Measurements from ENCODE around the gene HOGA1.
A peak's percentile ranks its signal among the peaks of the same experiment; 100 is the strongest.
"Not testable (repeated sequence)": the region's sequence is repeated elsewhere in the genome, so short reads cannot be mapped to it uniquely, and the experiment has no call there.

Gene HOGA1

DNA sequence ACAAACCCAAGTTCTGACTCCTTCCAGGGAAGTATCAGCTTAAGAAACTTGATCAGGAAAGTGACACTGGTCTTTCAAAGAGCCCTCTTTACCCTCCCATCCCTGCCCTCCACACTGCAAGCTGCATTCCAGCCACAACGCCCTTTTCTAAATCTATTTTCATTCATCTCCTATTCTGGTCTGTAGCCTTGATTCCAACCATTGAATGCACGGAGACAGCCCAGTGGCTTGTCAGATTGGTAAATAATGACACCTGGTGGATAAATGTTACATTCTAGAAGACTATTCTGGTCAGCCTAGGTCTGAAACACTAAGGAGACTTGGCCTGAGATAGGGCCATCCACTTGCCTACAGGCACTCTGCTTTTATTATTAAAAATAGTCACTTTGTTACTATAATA lies 28.2 kb downstream of the HOGA1 start:
- DNase-seq = no peak

DNA sequence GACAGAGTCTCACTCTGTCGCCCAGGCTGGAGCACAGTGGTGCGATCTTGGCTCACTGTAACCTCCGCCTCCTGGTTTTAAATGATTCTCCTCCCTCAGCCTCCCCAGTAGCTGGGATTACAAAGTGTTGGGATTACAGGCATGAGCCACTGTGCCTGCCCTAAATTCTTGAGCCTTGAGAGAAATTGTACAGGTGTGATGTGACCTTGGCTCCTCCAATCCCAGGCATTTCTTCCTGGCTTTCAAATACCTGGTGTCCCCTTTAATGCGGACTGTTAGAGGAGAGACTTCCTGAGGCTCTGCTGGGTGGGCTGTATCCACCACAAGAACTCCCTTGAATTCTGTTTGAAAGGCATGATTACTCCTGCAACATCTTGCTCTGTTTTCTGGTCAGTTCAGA lies 34.1 kb downstream of the HOGA1 start:
- no peak for DNase-seq

DNA sequence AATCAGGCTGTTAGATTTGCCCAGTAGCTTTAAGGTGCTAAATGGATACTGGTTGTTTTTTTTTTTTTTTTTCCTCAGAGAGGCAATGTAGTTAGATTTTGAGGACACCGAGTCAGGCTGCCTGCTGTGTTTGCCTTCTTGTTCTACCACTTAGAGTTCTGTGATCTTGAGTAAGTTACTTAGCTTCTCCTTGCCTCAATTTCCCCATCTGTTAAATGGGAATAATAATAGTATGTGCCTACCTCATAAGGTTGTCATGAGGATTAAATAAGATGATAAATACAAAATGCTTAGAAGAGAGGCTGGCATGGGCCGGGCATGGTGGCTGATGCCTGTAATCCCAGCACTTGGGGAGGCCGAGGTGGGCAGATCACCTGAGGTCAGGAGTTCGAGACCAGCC lies 34.5 kb downstream of the HOGA1 start:
- DNase-seq = no peak

DNA sequence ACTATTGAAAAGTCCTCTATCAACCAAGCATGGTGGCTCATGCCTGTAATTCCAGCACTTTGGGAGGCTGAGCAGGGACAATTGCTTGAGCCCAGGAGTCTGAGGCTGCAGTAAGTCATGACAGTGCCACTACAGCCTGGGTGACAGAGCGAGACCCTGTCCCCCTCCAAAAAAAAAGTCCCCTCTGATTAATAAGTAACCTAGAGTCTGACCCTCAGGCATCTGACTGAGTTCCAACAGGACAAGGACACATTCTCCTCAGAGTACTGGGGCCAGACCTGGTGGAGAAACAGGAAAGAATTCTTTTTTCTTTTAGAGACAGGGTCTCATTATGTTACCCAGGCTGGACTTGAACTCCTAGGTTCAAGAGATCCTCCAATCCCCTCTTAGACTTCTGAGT lies 39.1 kb downstream of the HOGA1 start:
- DNase-seq = no peak

DNA sequence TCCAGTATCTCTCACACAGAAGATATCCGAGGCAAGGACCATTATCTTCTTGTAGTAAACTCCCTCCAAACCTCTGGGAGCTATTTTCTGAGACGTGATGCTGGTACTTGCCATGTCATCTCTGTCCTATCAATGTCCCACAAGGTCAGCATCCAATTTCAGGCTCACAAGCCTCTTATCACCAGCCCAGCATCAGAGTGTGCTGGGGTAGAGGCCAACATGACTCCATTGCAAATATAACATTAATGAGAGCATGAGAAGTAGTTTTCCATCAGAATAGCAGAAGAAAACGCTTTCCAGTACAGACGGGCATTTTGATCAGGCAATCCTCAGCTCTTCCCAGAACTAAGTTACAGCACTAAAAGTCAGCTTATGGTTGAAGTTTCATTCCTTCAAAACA lies 43.5 kb downstream of the HOGA1 start:
- no peak for DNase-seq

DNA sequence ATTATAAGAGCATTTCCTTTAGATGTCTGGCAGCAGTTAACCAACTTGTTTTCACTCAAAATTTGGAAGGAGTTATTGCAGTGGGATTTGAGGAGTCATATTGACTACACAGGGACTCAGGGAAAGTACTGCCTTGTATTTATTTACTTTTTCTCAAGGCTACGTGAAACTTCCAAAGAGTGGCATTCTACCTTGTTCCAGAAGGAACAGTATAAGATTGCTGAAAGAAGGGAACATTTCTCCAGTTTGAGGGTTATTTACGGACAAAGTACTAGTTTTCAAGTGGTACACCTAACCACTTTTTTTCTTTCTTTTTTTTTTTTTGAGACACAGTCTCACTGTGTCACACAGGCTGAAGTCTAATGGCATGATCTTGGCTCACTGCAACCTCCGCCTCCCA lies 44.0 kb downstream of the HOGA1 start:
- no peak for DNase-seq

DNA sequence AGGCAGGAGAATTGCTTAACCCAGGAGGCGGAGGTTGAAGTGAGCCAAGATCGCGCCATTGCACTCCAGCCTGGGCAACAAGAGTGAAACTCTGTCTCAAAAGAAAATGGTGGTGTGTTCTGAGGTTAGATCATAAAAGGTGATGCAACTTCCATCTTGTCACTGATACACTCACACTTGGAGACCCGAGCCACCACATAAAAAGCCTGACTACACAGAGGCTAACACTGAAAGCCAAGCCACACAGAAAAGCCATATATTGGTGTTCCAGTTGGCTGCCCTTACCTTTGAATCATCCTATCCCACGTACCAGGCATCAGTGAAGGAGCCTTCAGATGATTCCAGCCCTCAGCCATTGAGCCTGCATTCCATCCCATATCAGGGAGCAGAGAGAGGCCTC lies 45.1 kb downstream of the HOGA1 start:
- DNase-seq = no peak

DNA sequence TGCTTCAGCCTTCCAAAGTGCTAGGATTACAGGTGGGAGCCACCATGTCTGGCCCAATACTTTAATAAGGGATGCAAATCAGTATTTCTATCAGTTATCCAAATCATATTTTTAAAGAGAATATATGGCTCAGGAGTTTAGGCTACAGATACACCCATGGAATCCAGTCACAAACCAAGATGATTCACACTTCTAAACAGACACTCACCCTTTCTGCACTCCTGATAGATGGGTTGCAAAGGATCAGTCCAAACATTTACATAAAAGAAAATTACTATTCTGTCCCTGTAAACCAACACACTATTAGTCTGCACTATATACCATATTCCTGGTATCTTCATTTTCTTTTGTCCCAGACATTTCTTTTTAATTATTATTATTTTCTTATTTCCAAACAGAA lies 46.9 kb downstream of the HOGA1 start:
- DNase-seq = no peak

DNA sequence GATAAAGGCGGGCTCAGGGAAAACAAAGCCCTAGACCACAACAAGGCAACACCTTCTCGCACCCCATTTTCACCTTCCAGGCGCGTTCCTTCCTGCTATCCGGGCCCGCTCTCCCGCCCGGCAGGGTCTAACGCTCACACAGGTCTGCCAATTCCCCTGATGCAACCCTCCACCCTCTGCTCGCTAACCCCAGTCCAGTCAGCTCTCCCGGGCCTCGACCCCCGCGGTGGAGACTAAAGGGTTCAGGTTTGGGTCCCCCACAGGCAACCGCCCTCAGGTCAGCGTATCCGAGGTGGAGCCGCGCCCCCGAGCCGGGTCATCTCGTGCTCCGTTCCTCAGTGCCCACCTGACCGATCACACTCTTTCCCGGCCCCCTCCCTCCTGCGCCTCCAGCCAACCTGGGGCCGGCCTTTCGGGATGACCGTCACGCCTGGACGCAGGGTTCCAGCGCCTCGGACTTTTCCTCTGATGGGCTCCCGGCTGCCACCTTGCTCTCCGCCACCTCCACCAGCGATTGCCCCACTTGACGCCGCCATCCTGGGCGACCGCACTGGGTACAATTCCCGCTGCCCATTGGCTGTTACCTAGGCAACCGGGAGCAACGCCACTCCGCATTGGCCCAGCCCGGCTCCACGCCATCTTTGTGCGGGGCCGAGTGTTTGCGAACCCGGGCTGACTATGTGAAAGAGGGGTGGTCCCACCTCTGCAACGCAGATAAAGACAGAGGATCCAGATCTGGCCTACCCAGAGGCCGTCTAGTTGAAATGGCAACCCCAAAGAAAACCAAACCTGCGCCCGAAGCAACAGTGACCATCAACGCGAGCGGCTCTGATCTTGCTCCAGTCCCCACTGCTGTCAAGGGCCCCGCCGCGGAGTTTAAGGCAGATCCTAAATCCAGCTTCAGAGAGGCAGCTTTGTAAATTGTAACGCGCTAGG lies 49.0 kb downstream of the HOGA1 start, which contains the start of gene MORN4:
MORN4 (minus strand) TSS at position 552 of the 936 bp plus-strand sequence. CDS start 13,847 bp downstream, outside the sequence.
- DNase-seq = peak; percentile 75 to 88 (median 81)

DNA sequence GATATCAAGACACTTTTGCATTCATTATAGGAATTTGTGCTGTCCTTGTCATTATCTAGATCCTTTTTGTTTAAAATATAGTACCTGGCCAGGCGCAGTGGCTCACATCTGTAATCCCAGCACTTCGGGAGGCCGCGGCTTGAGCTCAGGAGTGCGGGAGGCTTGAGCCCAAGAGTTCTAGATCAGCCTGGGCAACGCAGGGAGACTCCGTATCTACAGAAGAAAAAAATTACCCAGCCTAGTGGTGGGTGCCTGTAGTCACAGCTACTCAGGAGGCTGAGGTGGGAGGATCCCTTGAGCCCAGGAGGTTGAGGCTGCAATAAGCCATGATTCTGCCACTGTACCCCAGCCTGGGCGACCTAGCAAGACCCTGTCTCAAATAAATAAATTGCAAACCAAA lies 49.7 kb downstream of the HOGA1 start:
- DNase-seq = no peak

DNA sequence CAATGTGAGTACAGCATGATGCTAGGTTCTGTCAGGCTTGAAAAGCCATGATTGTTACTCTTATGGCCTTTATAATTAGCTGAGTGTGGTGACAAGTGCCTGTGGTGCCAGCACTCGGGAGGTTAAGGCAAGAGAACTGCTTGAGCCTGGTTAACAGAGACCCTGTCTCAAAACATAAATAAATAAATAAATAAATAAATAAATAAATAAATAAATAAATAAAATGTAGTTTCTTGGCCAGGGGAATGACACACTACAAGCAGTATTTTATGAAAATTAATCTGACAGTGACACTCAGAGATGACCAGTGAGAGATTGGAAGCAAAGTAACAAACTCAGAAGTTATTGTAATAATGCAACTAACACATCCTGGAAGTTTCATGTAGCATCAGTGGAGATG lies 51.4 kb downstream of the HOGA1 start:
- no peak for DNase-seq

DNA sequence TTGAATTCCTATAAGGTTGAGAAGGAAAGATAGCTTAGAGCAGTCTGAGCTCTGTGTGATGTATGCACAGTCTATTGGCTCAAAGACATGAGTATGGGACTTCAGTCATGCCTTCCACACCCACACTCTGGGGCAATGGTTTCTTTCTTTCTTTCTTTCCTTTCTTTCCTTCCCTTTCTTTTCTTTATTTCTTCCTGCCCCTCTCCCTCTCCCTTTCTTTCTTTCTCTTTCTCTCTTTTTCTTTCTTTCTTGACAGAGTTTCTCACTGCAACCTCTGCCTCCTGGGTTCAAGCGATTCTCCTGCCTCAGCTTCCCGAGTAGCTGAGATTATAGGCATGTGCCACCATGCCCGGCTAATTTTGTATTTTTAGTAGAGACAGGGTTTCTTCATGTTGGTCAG lies 54.9 kb downstream of the HOGA1 start:
- DNase-seq = not testable (repeated sequence)

DNA sequence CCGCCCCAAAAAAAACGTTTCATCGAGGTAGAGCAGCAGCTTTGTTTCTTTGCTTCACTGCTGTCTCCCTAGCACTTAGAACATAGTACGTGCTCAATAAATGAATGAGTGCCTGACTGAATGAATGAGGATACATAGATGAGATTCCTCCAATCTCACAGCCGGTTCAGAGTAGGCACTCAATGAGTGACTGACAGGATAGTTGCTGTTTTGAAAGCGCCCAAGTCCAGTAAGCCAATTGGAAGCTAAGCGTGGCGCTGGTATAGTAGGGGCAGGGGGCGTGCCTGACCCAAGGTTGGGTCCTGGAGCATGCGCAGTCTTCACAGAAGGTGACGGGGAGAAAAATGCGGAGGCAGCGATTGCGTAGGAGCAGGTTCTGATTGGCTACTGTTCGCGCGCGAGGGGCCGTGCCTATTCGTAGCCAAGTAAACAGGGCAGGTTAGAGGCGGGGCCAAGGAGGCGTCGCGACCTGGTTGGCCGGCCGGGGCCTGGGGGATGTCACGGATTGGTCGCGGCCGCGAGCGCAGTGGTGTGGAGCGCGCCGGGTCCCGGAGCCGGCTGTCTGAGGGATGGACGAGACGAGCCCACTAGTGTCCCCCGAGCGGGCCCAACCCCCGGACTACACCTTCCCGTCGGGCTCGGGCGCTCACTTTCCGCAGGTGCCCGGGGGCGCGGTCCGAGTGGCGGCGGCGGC lies 56.1 kb downstream of the HOGA1 start, which contains the start of gene PI4K2A:
PI4K2A (plus strand) TSS at position 498 of the 694 bp plus-strand sequence; CDS start at position 570, 72 bp downstream.
- peak; percentile 96 to 97 (median 96) for DNase-seq

DNA sequence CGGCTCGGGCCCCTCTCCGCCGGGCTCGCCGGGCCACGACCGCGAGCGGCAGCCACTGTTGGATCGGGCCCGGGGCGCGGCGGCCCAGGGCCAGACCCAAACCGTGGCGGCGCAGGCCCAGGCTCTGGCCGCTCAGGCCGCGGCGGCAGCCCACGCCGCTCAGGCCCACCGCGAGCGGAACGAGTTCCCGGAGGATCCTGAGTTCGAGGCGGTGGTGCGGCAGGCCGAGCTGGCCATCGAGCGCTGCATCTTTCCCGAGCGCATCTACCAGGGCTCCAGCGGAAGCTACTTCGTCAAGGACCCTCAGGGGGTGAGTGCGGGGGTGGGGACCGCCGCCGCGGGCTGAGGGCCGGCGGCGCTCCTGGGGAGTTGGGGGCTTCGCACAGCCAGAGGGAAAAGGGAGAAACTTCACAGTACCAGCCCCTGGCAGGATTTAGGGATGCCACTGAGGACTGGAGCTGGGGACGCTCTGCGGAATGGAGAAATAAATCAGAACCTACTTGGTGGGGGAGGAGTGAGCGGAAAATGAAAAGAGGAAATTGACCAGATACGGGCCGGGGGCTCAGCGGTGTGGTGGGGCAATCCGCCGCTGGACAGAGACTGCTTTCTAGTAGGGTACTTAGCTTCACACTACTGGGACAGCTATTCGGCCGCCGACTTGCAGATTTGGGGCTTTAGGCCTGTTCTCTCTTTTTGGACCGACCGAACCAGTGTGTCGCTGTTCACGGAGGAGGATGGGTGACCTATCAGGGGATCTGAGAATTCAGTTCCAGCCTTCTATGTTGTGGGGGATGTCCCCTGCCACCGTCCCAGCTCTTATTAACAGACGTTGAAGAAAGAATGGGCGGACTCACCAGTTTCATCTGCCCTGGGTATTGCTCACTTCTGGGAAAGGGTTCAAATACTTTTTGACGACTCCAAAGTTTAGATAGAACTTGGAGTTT lies 57.0 kb downstream of the HOGA1 start:
- DNase-seq = no peak

DNA sequence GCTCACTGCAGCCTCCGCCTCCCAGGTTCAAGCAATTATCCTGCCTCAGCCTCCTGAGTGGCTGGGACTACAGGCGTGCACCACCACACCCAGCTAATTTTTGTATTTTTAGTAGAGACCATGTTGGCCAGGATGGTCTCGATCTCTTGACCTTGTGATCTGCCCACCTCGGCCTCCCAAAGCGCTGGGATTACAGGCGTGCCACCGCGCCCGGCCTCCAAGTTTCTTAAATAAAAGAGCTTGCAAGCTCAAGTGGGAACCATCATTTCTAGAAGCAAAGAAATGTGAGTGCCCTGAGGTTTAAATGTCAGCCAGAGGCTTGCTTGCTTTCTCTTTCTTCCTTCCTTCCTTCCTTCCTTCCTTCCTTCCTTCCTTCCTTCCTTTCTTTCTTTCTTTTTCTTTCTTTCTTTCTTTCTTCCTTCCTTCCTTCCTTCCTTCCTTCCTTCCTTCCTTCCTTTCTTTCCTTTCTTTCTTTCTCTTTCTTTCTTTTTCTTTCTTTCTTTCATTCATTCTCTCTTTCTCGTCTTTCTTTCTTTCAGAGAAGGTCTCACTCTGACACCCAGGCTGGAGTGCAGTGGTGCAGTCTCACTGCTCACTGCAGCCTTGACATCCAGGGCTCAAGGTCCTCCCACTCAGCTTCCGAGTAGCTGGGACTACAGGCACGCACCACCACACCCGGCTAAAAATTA lies 58.4 kb downstream of the HOGA1 start:
- not testable (repeated sequence) for DNase-seq

DNA sequence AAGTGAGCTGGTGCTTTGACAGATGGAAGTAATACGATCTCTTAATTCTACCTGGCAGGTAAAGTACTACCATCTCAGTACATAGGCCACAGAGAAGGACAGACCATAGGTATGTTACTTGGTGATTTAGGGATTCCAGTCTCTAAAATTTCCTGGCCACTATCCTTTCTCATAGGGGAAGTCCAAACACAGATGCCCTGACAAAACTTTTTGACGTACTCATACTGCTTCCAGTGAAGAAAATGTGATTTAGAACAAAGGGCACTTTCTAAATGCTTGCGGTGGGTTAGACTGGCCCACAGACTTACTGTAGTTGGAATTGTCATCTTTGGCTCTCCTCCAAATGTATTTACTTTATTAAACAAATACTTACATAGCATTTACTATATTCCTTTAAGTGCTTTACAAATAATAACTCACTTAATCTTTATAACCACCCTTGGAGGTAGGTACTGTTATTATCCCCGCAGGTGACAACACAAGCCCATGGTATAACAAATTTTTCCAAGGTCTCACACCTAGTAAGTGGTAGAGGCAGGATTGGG lies 59.3 kb downstream of the HOGA1 start:
- DNase-seq = no peak

DNA sequence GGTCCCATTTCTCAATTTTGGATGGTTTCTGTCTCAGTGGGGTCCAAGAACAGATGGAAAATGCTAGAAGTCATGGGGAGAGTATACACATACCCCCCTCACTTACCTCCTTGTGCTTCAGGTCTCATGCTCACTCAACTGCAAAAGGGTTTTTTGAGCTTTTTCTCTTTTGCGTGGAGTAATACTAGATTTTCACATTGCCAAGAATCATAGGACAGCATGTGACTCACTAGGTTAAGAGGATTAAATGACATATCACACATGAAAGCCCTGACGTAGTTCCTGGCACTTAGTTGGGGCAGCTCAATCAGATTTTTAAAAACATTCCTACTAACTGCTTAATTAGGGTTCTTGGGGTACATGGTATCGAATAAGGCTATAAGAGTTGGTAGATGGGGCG lies 60.7 kb downstream of the HOGA1 start:
- no peak for DNase-seq

DNA sequence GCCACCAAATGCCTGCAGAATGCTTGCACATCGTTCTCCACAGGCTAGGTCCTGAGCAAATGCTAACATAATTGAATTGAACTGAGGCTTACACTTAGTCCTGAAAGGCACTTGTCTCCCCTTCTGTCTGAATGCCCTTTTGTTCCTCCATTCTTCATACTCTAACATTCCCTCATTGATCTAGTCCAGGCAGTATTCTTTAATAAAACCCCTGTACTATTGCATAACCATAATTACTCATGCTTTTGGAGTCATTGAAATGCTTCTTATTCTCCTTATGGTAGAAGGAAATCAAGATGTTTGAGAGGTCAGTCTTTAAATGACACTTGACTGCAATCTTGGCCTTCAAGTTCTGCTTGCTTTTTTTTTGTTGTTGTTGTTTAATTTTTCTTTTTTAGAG lies 63.4 kb downstream of the HOGA1 start:
- DNase-seq = no peak

DNA sequence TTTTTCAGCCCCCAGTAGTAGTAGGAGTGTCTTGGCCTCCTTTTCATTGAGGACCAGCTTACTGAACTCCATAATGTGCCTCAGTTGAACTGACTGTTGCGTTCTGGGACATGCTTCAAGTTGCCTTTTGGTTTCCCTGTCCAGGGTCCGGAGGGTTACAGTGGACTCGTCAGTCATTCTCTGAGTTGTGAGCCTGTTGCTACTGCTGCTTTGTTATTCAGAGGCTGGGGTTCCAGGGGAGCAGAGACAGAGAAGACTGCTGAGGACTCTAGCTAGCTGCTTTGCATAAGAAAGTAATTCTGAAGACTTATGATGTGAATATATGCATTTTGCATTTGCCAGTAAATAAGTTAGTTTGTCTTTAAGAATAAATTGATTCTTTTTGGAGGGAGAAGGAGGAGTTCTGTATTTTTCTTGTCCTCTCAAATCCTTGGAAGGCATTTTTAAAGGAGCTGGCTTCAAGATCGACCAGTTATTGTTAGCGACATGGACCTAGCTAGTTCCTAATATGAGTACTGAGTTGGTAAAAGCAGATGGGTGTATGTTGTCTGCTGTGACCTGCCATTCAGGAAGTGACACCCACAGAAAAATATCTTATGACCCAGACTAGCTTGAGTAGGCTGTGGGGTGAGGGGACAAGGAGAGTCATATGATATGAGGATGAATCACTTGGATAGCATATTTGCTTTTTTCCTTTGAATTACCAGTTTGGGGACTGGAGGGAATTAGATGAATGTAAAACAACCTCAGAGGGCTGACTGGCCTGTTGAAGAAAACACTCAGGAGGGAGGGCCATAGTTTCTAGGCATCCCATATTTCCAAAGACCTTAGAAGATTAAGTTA lies 64.6 kb downstream of the HOGA1 start:
- no peak for DNase-seq

DNA sequence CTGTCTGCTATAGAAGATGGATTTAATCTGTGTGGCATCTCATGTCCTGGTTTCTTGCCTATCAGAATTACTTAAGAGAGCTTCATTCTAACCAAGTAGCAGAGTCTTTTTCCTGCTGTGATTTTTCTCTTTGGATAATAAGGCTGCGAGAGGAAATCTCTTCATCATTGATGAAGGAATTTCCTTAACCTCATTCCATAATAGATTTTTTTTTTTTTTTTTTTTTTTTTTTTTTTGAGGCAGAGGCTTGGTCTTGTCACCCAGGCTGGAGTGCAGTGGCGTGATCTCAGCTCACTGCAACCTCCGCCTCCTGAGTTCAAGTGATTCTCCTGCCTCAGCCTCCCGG lies 65.2 kb downstream of the HOGA1 start:
- not testable (repeated sequence) for DNase-seq

DNA sequence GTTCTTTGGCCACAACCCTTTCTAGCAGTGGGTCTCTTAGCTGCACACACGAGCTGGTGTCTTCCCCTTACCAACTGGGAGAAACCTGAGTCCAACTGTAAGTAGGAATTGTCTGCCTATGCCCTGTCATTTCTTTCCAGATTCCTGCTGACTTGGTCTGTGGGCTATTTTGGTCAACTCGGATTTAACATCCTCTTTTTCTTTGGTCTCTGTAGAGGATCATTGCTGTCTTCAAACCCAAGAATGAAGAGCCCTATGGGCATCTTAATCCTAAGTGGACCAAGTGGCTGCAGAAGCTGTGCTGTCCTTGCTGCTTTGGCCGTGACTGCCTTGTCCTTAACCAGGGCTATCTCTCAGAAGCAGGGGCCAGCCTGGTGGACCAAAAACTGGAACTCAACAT lies 66.5 kb downstream of the HOGA1 start:
- no peak for DNase-seq
